Measurements from ENCODE around the gene GCGR. TPM values are rescaled to one million over a fixed set of nuclear protein-coding genes. Genes with fewer than 3 reads are reported as not detected.

GCGR gene
- total and polyA plus RNA-seq, 2 of the 13 experiments (the other 11 are each of a cell fraction or from before 2014, with no cell fraction given): 0.04 to 0.13 TPM

- CTCF ChIA-PET (ENCODE audit: low intra/inter-chr PET ratio, low total read pairs): no interaction called here
- in situ Hi-C loops (cut with HindIII; ENCODE audit: extremely low pct_ligation_motif_present, low pct_unique_long_range_greater_than_20kb): no loop called here
- no peak for FAIRE-seq
- 0 out of 2 replicates have a peak, but pooled peaks have one; percentile 56 for TF ChIP-seq ZNF530 (CRISPR knock-in tag; IDR thresholded peaks at IDR 0.05; ENCODE audit: low read depth)
- no peak for TF ChIP-seq ATF3 (CRISPR knock-in tag; IDR thresholded peaks at IDR 0.05)
- TF ChIP-seq PLRG1 (conservative IDR thresholded peaks at IDR 0.05): peak; percentile 20; the same call in 1 of the 2 replicates
- no peak for TF ChIP-seq IRF9 (CRISPR knock-in tag; IDR thresholded peaks at IDR 0.05; ENCODE audit: borderline replicate concordance)
- TF ChIP-seq FOXK2 (IDR thresholded peaks at IDR 0.05): 0 out of 2 replicates have a peak, but pooled peaks have one; percentile 39
- TF ChIP-seq ZNF770 (CRISPR knock-in tag; IDR thresholded peaks at IDR 0.05): no peak
- 0 out of 2 replicates have a peak, but pooled peaks have one; percentile 25 for TF ChIP-seq ZNF276 (CRISPR knock-in tag; IDR thresholded peaks at IDR 0.05; ENCODE audit: low read depth)
- no peak for TF ChIP-seq PRDM10 (CRISPR knock-in tag; IDR thresholded peaks at IDR 0.05; ENCODE audit: low read depth)
- TF ChIP-seq ZNF503 (CRISPR knock-in tag; IDR thresholded peaks at IDR 0.05): no peak
- no peak for TF ChIP-seq ZNF607 (CRISPR knock-in tag; IDR thresholded peaks at IDR 0.05; ENCODE audit: borderline replicate concordance)
- peak; percentile 27; the same call in 1 of the 2 replicates for TF ChIP-seq ATF7 (IDR thresholded peaks at IDR 0.05)
- no peak for TF ChIP-seq ATF7 (CRISPR knock-in tag; IDR thresholded peaks at IDR 0.05)
- TF ChIP-seq CCDC6 (CRISPR knock-in tag; IDR thresholded peaks at IDR 0.05): no peak
Measured at GRCh38 chr17:81794074-81794476, 9.9 kb upstream of the GCGR start.

More at GRCh38 chr17:81794074-81794476, 9.9 kb upstream of the GCGR start:
- Histone ChIP-seq H3K4me1 (ENCODE audit: insufficient read depth, low read length) (peaks cover 19% of the 10 kb centered on the region), H3K36me3 (replicated peaks in 1 of 2; ENCODE audit: control insufficient read depth in 1 of 2, insufficient read depth in 2 of 2, low read length in 2 of 2) (no peaks in the 10 kb centered on the region), H3K4me2 (ENCODE audit: low read depth, low read length) (no peak overlapping the region), H2AFZ (ENCODE audit: low read length) (no peak overlapping the region), H3K27ac (ENCODE audit: extremely low read length, insufficient read depth, low read length) (no peak overlapping the region), H3K9ac (ENCODE audit: insufficient read depth, low read depth, low read length) (no peak overlapping the region; the same call in 1 of the 2 replicates), H3K9me3 (ENCODE audit: low read length) (no peaks in the 10 kb centered on the region), H3K4me3 (replicated peaks in 1 of 3; ENCODE audit: insufficient read depth in 1 of 3, low read depth in 2 of 3, low read length in 3 of 3) (no peak overlapping the region), H3K27me3 (ENCODE audit: control insufficient read depth in 1 of 2, insufficient read depth in 2 of 2, low read length in 2 of 2) (peaks cover 1 to 12% of the 10 kb centered on the region in 2 experiments; a peak in 4 of 5 replicates), H3K79me2 (ENCODE audit: insufficient read depth, low read length) (no peaks in the 10 kb centered on the region), H4K20me1 (ENCODE audit: insufficient read depth, low read length) (no peaks in the 10 kb centered on the region)
- DNase-seq (ENCODE audit: low spot score) (no peak), ATAC-seq (peak; percentile 33)
- POLR2A ChIA-PET: interaction anchor here (1.1 kb wide), 1 partner anchor 39 kb away, joined by 9 read pairs; the partner anchor contains the start of gene MCRIP1
- WGBS (ENCODE audit: low lambda C conversion rate): 42% methylated on average over 3 of the region's 3 CpGs
- BruUV-seq (replicated peaks): no TSS peak
- intact Hi-C loops (cut with micrococcal nuclease; ENCODE audit: unreplicated experiment): no loop called here

Data from HepG2 (cell line).